Right renal cortex interstitium (tissue), 3 donors: ENCODE measurements around the gene PPP4R4. TPM values are rescaled to one million over a fixed set of nuclear protein-coding genes. Genes with fewer than 3 reads are reported as not detected.
"Not testable (repeated sequence)": the region's sequence is repeated elsewhere in the genome, so short reads cannot be mapped to it uniquely, and the experiment has no call there.

Experiments
- DNase-seq, 3 donors: peaks; one replicate each; pipeline ENCODE4 v3.0.0-alpha.2; 2013; ENCODE audit warnings: low read depth in 3 of 3, low spot score in 2 of 3
- polyA plus RNA-seq, 3 donors: library from polyadenylated mRNA; unstranded; fragments of 120-200 nt; gene quantifications; one replicate each; pipeline ENCODE4 v1.2.1, GENCODE V29; 2013; ENCODE audit not compliant: insufficient read length in 3 of 3

PPP4R4 gene
- polyA plus RNA-seq, 3 donors, result 0.18 to 0.32 (median 0.22) TPM

GRCh38 chr14:94143239-94143638, 30.9 kb upstream of the PPP4R4 start:
- DNase-seq, result no peak

GRCh38 chr14:94143711-94144110, 30.4 kb upstream of the PPP4R4 start:
- DNase-seq, result no peak

- DNase-seq, result no peak
Measured at GRCh38 chr14:94144765-94145164, 29.4 kb upstream of the PPP4R4 start.

GRCh38 chr14:94145902-94146527, 28.1 kb upstream of the PPP4R4 start:
- DNase-seq, result no peak

GRCh38 chr14:94152676-94153075, 21.4 kb upstream of the PPP4R4 start:
- no peak for DNase-seq

- no peak for DNase-seq
Measured at GRCh38 chr14:94153750-94154342, 20.3 kb upstream of the PPP4R4 start.

- not testable (repeated sequence) for DNase-seq
Measured at GRCh38 chr14:94156143-94156542, 18.0 kb upstream of the PPP4R4 start.

- no peak for DNase-seq
Measured at GRCh38 chr14:94157197-94157596, 16.9 kb upstream of the PPP4R4 start.

GRCh38 chr14:94158239-94158883, 15.8 kb upstream of the PPP4R4 start:
- DNase-seq, result no peak

- no peak for DNase-seq
Measured at GRCh38 chr14:94161058-94161457, 13.1 kb upstream of the PPP4R4 start.

GRCh38 chr14:94161981-94162380, 12.1 kb upstream of the PPP4R4 start:
- DNase-seq, result no peak

GRCh38 chr14:94162466-94162865, 11.7 kb upstream of the PPP4R4 start:
- DNase-seq, result no peak

GRCh38 chr14:94163796-94164195, 10.3 kb upstream of the PPP4R4 start:
- DNase-seq, result no peak

GRCh38 chr14:94164685-94165431, 9.3 kb upstream of the PPP4R4 start:
- no peak for DNase-seq

- DNase-seq, result no peak
Measured at GRCh38 chr14:94165744-94166143, 8.4 kb upstream of the PPP4R4 start.

GRCh38 chr14:94170136-94170535, 4.0 kb upstream of the PPP4R4 start:
- DNase-seq, result no peak

GRCh38 chr14:94171208-94171607, 2.9 kb upstream of the PPP4R4 start:
- DNase-seq, result no peak

GRCh38 chr14:94172545-94172944, 1.6 kb upstream of the PPP4R4 start:
- no peak for DNase-seq

GRCh38 chr14:94173471-94173884, 644 bp upstream of the PPP4R4 start:
- no peak for DNase-seq

GRCh38 chr14:94174604-94175010, 485 bp downstream of the PPP4R4 start:
- no peak for DNase-seq

GRCh38 chr14:94175011-94175745, 1.1 kb downstream of the PPP4R4 start:
- no peak for DNase-seq
